HUES6 (cell line): Measurements from ENCODE around the gene CCDC69.

Experiments used
- H3K27ac ChIP-seq: 2 replicates; pipeline ENCODE4 v1.7.0; 2013; ENCODE audit warnings: low read depth, mild to moderate bottlenecking, low read length, inconsistent platforms
- H3K27me3 ChIP-seq: 2 replicates; pipeline ENCODE4 v1.6.1; 2013; ENCODE audit warnings: low read length; ENCODE audit not compliant: control insufficient read depth, insufficient read depth
- H3K36me3 ChIP-seq: 2 replicates; pipeline ENCODE4 v1.6.1; 2013; ENCODE audit warnings: low read length; ENCODE audit not compliant: control insufficient read depth, insufficient read depth
- H3K4me1 ChIP-seq: 2 replicates; pipeline ENCODE4 v1.6.1; 2013; ENCODE audit warnings: low read length; ENCODE audit not compliant: control insufficient read depth, insufficient read depth
- H3K4me3 ChIP-seq: 2 replicates; pipeline ENCODE4 v1.5.1; 2013; ENCODE audit warnings: low read depth, low read length
- H3K9ac ChIP-seq: one replicate; pipeline ENCODE4 v1.6.1; 2013; ENCODE audit warnings: mild to moderate bottlenecking, low read length
- H3K9me3 ChIP-seq: 2 replicates; pipeline ENCODE4 v1.6.1; 2013; ENCODE audit warnings: low read depth, low read length; ENCODE audit not compliant: control insufficient read depth, insufficient read depth

CCDC69 gene

DNA sequence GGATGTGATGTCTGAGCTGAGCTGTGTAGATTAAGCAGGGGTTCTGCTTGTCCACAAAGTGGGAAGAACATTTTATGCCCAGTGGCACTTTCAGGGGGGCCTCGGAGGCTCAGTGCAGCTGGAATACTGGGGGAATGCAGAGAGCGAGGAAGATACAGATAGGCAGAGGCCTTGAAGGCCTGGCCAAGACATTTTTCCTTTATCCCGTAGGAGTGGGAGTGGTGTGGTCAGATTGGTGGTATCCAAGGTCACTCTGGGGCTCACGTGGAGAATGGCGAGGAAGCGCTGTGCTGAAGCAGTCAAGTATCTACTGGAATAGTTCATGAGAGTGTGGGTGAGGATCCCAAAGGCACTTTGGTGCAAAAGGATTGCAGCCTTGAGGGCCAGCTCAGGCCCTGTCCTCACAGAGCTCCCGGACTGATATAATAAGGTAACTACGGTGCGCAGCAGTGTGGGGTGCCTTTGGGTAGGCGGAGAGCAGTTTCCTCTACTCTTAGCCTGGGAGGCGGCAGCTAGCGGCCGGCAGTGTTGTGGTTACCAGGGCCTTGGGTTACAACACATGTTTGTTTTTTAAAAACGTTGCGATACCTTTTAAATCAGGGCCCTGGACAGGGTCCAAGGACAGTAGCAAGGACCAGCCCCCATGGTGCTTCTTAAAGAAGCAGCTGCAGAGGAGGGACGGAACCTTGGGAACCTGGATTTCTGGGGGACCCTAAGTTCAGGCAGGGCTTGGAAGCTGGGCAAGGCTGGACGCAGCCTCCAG is 10.8 kb upstream of the CCDC69 start:
- no peaks in the 10 kb centered on the region for H3K36me3 ChIP-seq
- H3K27ac ChIP-seq, result no peak overlapping the region
- no peak overlapping the region for H3K4me3 ChIP-seq
- no peaks in the 10 kb centered on the region for H3K9me3 ChIP-seq
- no peak overlapping the region for H3K9ac ChIP-seq
- H3K27me3 ChIP-seq, result no peaks in the 10 kb centered on the region
- peaks cover 11% of the 10 kb centered on the region for H3K4me1 ChIP-seq

GRCh38 chr5:151233616-151234085 is 9.8 kb upstream of the CCDC69 start:
- no peak overlapping the region for H3K4me3 ChIP-seq
- no peak overlapping the region for H3K9ac ChIP-seq
- no peaks in the 10 kb centered on the region for H3K27me3 ChIP-seq
- H3K9me3 ChIP-seq, result no peaks in the 10 kb centered on the region
- no peaks in the 10 kb centered on the region for H3K36me3 ChIP-seq
- no peak overlapping the region for H3K27ac ChIP-seq
- H3K4me1 ChIP-seq, result peaks cover 8% of the 10 kb centered on the region

DNA sequence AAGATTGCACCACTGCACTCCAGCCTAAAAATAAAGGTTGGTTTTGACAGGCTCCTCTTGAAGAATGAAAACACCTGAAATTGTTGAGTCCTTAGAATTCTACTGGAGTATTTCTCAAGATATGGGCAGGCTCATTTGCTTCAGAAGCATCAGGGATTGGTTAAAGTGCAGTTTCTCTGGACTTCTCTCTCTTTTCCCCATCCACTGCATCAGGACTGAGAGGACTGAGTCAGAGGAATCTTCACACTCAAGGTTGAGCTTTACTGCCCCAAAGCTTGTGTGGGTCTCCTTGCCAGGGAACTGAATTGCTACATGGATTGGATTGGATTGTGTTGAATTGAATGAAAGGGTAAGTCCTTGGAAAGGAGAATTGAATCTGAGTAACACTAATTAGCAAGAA is 7.5 kb upstream of the CCDC69 start:
- Histone ChIP-seq H3K4me1 (no peaks in the 10 kb centered on the region), H3K36me3 (no peaks in the 10 kb centered on the region), H3K4me3 (no peak overlapping the region), H3K9me3 (no peaks in the 10 kb centered on the region), H3K27me3 (no peaks in the 10 kb centered on the region), H3K9ac (no peak overlapping the region), H3K27ac (no peak overlapping the region)

DNA sequence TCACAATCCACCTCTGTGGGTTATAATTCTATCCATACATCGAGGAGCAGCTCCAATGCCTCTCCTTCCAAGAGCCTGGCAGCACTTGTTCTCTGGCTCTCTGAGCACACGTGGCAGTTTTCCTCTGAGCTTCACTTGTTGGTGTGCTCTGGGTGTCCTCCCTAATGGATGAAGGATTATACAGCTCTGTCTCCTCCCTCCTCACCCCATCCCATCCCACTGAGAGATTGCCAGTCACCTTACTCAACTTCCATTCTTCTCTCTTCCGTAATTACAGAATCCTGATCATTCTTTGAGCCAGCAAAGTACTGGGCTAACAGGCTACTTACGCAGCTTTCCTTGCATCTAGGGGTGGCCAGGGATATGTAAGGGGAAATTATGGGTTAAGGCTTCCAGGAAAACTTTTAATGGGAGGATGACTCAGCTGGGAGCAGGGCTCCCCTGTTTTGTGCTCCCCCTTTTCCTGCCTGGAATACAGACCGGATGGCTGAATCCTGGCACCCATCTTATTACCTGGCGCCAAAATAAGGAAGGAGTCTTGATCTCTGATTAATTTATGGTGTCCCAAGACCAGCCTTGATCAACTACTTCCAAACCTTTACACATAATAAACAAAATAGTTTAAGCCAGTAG is 6.3 kb upstream of the CCDC69 start:
- no peaks in the 10 kb centered on the region for H3K9me3 ChIP-seq
- H3K9ac ChIP-seq, result no peak overlapping the region
- no peaks in the 10 kb centered on the region for H3K36me3 ChIP-seq
- H3K4me1 ChIP-seq, result peaks cover 3% of the 10 kb centered on the region
- H3K27ac ChIP-seq, result no peak overlapping the region
- H3K27me3 ChIP-seq, result no peaks in the 10 kb centered on the region
- no peak overlapping the region for H3K4me3 ChIP-seq

DNA sequence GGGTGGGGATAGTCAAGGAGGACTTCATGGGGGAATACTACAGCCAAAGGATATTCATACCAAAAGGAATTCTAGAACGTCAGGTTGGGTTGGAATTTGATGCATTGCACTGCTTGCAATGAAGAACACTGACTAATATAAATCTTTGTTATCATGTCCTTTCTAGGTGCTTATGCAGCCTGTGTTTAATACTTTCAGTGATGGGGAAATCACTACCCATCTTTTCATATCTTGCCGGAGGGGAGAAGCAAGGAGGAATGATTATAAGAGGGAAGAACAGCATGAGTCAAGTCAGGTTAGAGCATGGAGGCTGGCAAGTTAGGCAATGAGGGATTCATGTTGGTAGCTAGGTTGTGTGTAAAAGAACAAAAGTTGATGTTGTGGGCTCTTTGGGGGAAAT is 5.1 kb upstream of the CCDC69 start:
- H3K27me3 ChIP-seq, result no peaks in the 10 kb centered on the region
- H3K27ac ChIP-seq, result no peak overlapping the region
- no peak overlapping the region for H3K4me3 ChIP-seq
- H3K36me3 ChIP-seq, result no peaks in the 10 kb centered on the region
- H3K9ac ChIP-seq, result no peak overlapping the region
- H3K9me3 ChIP-seq, result no peaks in the 10 kb centered on the region
- H3K4me1 ChIP-seq, result peaks cover 7% of the 10 kb centered on the region

- Histone ChIP-seq H3K27me3 (peaks cover 6% of the 10 kb centered on the region), H3K9me3 (no peaks in the 10 kb centered on the region), H3K27ac (no peak overlapping the region), H3K9ac (no peak overlapping the region), H3K4me3 (no peak overlapping the region), H3K4me1 (peaks cover 12% of the 10 kb centered on the region), H3K36me3 (no peaks in the 10 kb centered on the region)
Measured at GRCh38 chr5:151227918-151228447, 4.1 kb upstream of the CCDC69 start.

DNA sequence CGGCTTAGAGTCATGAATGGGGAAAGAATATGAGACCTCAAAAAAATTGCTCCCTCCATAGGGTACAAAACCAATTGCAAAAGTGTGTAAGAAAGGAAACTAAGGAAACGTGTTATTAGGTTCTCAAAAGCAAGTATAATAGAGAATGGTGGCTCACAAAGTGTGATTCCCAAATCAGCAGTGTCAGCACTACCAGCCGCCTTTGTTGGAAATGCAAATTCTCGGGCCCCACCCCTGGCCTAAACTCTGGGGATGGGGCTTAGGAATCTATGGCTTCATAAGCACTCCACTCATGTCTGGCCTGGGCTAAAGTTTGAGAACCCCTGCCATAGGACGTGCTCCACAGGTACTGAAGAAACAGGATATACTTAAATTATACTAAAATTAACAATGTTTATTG is 1.6 kb upstream of the CCDC69 start:
- Histone ChIP-seq H3K4me1 (peaks cover 18% of the 10 kb centered on the region), H3K36me3 (no peaks in the 10 kb centered on the region), H3K4me3 (no peak overlapping the region), H3K27me3 (peaks cover 15% of the 10 kb centered on the region), H3K9me3 (no peaks in the 10 kb centered on the region), H3K9ac (no peak overlapping the region), H3K27ac (no peak overlapping the region)

GRCh38 chr5:151225071-151225470 is 1.2 kb upstream of the CCDC69 start:
- H3K9me3 ChIP-seq, result no peaks in the 10 kb centered on the region
- H3K27me3 ChIP-seq, result peaks cover 15% of the 10 kb centered on the region
- H3K27ac ChIP-seq, result no peak overlapping the region
- no peaks in the 10 kb centered on the region for H3K36me3 ChIP-seq
- H3K9ac ChIP-seq, result no peak overlapping the region
- no peak overlapping the region for H3K4me3 ChIP-seq
- H3K4me1 ChIP-seq, result peaks cover 18% of the 10 kb centered on the region

GRCh38 chr5:151224372-151224771 is 480 bp upstream of the CCDC69 start:
- Histone ChIP-seq H3K27me3 (peaks cover 15% of the 10 kb centered on the region), H3K4me1 (peaks cover 18% of the 10 kb centered on the region), H3K36me3 (no peaks in the 10 kb centered on the region), H3K27ac (no peak overlapping the region), H3K9ac (no peak overlapping the region), H3K9me3 (no peaks in the 10 kb centered on the region), H3K4me3 (peak overlapping the region; percentile 78; the same call in 1 of the 2 replicates)

DNA sequence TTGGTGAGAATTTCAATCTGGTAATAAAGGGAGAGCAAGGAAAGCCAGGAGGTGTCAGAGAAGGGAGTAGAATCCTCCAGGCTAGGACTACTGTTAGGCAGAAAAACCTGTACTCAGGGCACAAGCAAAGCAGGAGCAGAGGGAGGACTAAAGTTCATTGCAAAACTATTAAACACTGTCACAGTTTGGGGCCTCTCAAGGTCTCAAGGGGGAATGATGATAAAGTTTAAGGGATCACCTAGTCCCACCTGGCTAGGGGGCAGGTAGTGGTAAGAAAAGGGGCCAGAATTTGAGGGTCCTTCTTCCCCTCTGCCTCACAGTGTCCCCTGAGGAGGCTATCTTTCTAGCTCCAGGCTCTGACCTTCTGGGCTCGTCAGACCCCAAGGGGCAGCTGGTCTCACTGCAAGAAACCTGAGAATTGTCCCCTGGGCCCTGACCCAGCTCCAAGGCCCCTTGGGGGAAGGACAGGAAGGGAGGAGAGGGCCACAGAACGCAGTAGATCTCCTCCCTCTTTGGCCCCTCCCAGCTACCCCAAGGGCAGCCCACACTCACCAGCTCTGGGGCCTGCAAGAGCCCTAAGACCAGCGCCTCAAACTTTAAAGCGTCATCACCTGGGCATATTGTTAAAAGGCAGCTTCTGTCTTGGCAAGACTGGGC is 974 bp downstream of the CCDC69 start:
- Histone ChIP-seq H3K9ac (no peak overlapping the region), H3K4me1 (peaks cover 18% of the 10 kb centered on the region), H3K4me3 (peak overlapping the region; percentile 78), H3K9me3 (no peaks in the 10 kb centered on the region), H3K27ac (no peak overlapping the region), H3K36me3 (no peaks in the 10 kb centered on the region), H3K27me3 (peaks cover 15% of the 10 kb centered on the region)
